Neutrophil (primary cell): Measurements from ENCODE around the gene DACT1.

Experiments used
- H3K27ac ChIP-seq: fragments of 200-600 bp; sonication (generic); 2 replicates; pipeline ENCODE4 v1.5.1; 2016; ENCODE audit warnings: mild to moderate bottlenecking, moderate library complexity
- H3K27me3 ChIP-seq: fragments of 200-600 bp; sonication (generic); 2 replicates; pipeline ENCODE4 v1.6.0; 2016; ENCODE audit warnings: mild to moderate bottlenecking
- H3K36me3 ChIP-seq: fragments of 200-600 bp; sonication (generic); 2 replicates; pipeline ENCODE4 v1.5.1; 2017
- H3K4me1 ChIP-seq, 2 experiments: fragments of 200-600 bp in 1 of 2; sonication (generic) in 1 of 2; 1 replicate in 1 of 2; 2 replicates in 1 of 2; pipeline versions ENCODE4 v1.5.1 to v1.6.1; 2013 to 2016; ENCODE audit warnings: low read depth in 1 of 2, low read length in 1 of 2, mild to moderate bottlenecking in 1 of 2, moderate library complexity in 1 of 2; ENCODE audit not compliant: control insufficient read depth in 1 of 2, insufficient read depth in 1 of 2
- H3K4me3 ChIP-seq, 2 experiments: fragments of 200-600 bp in 1 of 2; sonication (generic) in 1 of 2; 1 replicate in 1 of 2; 2 replicates in 1 of 2; pipeline ENCODE4 v1.5.1; 2013 to 2016; ENCODE audit warnings: low read depth in 1 of 2, low read length in 1 of 2, mild to moderate bottlenecking in 1 of 2, moderate library complexity in 1 of 2
- H3K9me3 ChIP-seq: fragments of 200-600 bp; sonication (generic); 2 replicates; pipeline ENCODE4 v1.5.1; 2016
- CTCF ChIP-seq: fragments of 200-600 bp; sonication (generic); IDR thresholded peaks from 2 replicates; pipeline ENCODE4 v1.5.1; 2016; ENCODE audit warnings: antibody characterized with exemption

DACT1 gene

GRCh38 chr14:58662759-58663158 is 25.0 kb downstream of the DACT1 start:
- H3K9me3 ChIP-seq: no peaks in the 10 kb centered on the region
- H3K4me3 ChIP-seq: no peak overlapping the region
- peak overlapping the region; percentile 59 for H3K27ac ChIP-seq
- no peaks in the 10 kb centered on the region for H3K27me3 ChIP-seq
- no peaks in the 10 kb centered on the region for H3K36me3 ChIP-seq
- no peak for TF ChIP-seq CTCF
- peaks cover 29 to 39% of the 10 kb centered on the region in 2 experiments for H3K4me1 ChIP-seq

DNA sequence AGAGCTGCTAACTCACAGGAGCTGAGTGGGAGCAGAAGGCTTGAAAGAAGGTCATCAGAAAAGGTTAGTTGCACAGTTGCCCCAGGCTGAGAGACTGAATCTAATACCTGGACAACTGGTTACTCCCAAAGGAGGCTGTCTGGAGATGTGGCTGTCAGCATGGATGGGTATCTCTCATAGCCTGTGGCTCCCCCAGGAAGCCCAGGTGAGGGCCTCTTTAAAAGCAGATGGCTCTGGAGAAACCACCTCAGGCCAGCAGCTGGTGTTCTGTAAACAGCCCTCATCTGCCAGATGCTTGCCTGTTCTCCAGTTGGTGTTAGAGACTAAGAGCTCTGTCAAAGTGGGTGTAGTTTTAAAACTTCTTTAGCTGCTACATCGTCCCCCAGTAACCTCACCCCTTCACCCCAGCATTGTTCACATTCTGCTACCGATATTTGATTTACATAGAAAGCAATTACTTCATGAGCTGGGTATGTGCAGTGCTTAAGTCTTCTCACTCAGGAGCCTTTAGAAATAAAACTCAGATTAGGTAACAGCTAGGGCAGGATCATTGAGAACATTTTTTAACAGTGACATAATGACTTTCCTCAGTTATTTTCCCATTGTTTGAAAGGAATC is 25.8 kb downstream of the DACT1 start:
- Histone ChIP-seq H3K27me3 (no peaks in the 10 kb centered on the region), H3K4me3 (no peak overlapping the region), H3K36me3 (no peaks in the 10 kb centered on the region), H3K9me3 (no peaks in the 10 kb centered on the region), H3K4me1 (peaks cover 35 to 42% of the 10 kb centered on the region in 2 experiments), H3K27ac (peak overlapping the region; percentile 6)
- TF ChIP-seq CTCF: no peak

GRCh38 chr14:58665773-58666500 is 28.2 kb downstream of the DACT1 start:
- H3K36me3 ChIP-seq: no peaks in the 10 kb centered on the region
- H3K4me3 ChIP-seq: no peak overlapping the region
- no peak overlapping the region for H3K27ac ChIP-seq
- peaks cover 57 to 65% of the 10 kb centered on the region in 2 experiments for H3K4me1 ChIP-seq
- no peaks in the 10 kb centered on the region for H3K27me3 ChIP-seq
- TF ChIP-seq CTCF: no peak
- H3K9me3 ChIP-seq: no peaks in the 10 kb centered on the region

DNA sequence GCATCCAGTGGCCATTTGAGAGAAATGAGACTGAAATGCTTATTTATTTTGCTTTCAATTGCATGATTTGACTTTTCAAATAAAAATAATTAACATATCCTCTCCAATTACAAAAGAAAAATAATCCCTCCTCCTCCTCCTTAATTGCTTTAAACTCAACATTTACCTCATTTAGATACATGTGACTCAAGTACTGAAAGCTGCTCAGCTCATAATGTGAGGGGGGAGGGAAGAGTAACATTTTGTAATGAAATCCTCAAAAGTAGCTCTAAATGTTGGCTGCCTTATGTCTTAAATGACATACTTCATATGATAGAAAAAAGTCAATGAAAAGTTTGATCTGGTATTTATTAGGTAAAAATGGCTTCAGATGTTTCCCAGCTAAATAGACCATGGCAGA is 29.0 kb downstream of the DACT1 start:
- H3K27ac ChIP-seq: no peak overlapping the region
- peaks cover 59 to 60% of the 10 kb centered on the region in 2 experiments for H3K4me1 ChIP-seq
- TF ChIP-seq CTCF: no peak
- H3K27me3 ChIP-seq: no peaks in the 10 kb centered on the region
- H3K4me3 ChIP-seq: no peak overlapping the region
- H3K9me3 ChIP-seq: no peaks in the 10 kb centered on the region
- no peaks in the 10 kb centered on the region for H3K36me3 ChIP-seq

GRCh38 chr14:58667900-58668299 is 30.1 kb downstream of the DACT1 start:
- no peak overlapping the region for H3K27ac ChIP-seq
- H3K27me3 ChIP-seq: no peaks in the 10 kb centered on the region
- no peak overlapping the region for H3K4me3 ChIP-seq
- no peaks in the 10 kb centered on the region for H3K36me3 ChIP-seq
- no peak for TF ChIP-seq CTCF
- peaks cover 47 to 48% of the 10 kb centered on the region in 2 experiments for H3K4me1 ChIP-seq
- no peaks in the 10 kb centered on the region for H3K9me3 ChIP-seq
